Ammon's horn (tissue), 1 donor: ENCODE results near the gene MTCL1.

ENCODE experiments used
- DNase-seq: peaks from one replicate; pipeline ENCODE4 v3.0.0-alpha.2; 2016; ENCODE audit warnings: low spot score

MTCL1 gene

DNA sequence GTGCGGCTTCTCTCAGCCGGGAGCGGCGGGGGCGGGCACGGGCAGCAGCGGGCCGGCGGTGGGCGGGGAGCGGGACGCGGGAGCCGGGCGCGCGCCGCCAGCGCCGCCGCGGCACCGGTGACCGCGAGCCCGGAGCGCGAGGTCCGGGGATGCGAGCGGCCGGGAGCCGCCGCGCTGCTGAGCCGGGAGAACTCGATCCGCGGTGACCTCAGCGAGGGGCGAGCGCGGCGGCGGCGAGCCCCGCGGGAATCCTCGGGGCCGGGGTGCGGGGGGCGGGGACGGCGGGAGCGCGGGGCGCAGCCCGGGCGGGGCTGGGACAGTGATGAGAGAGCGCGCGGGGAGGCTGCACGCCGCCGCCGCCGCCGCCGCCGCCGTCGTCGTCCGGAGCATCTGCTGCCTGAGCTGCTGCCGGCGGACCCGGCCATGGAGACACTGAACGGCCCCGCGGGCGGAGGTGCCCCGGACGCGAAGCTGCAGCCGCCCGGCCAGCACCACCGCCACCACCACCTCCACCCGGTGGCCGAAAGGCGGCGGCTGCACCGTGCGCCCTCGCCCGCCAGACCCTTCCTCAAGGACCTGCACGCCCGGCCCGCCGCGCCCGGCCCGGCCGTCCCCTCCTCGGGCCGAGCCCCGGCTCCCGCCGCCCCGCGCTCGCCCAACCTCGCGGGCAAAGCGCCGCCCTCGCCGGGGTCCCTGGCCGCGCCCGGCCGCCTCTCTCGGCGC is at the start of gene MTCL1:
TSS of gene MTCL1 (plus strand) at position 319 of the 723 bp plus-strand sequence. CDS start at position 424, 105 bp downstream.
- peak; percentile 37 for DNase-seq

- DNase-seq = no peak
These were observed 49.1 kb upstream of the MTCL1 start for GRCh38 chr18:8656232-8656631.

- DNase-seq = peak; percentile 24
These were observed 48.1 kb upstream of the MTCL1 start for GRCh38 chr18:8657050-8657820.

DNA sequence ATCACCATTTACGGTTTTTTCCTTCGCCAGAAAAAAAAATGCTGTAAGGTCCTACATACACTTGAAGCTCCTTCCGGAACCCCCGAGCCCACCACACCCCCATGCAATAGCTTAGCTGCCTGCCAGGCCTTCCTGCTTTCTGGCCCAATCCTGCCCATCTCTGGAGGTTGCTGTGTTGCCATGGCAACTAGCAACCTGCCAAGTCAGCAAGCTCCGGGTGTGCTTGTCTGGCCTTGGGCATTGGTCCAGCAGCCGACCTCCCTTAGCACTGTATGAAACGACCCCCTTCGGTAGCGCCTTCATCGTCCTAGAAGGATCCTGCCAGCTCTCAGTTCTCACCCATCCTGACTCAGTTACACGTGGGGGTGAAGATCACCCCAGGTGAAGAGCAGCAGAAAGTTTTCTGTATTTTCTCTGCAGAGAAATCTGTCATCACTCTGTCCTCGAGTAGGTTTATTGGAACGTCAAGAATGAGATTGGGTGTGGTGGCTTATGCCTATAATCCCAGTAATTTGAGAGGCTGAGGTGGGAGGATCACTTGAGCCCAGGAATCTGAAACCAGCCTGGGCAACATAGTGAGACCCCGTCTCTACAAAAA is 47.4 kb upstream of the MTCL1 start:
- DNase-seq = peak; percentile 17

DNA sequence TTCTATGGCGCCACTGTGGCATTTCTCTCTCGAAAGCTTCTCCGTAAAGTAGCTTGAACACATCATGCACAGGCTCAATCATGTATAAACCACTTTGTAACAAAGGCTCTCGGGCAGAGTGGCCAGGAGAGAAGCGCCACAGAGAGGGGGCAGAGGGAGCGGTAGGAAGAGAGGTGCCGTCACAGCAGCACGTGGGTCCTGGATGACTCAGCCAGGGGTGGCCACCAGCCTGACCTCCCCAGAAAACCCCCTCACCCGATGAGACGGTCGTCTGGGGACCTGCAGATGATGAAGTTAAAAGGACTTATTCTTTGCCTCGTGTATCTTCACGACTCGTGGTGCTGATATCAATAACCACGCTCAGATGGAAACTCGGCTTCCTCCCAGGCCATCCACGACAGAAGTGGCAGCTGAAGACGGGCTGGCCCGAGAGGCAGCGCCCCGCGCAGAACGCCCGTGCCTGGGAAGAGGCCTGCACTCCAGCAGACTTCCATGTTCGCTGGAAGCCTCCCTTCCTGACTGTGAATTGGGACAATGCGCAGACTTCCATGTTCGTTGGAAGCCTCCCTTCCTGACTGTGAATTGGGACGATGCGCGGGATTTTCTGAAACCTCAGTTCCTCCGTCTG is 46.4 kb upstream of the MTCL1 start:
- no peak for DNase-seq

DNA sequence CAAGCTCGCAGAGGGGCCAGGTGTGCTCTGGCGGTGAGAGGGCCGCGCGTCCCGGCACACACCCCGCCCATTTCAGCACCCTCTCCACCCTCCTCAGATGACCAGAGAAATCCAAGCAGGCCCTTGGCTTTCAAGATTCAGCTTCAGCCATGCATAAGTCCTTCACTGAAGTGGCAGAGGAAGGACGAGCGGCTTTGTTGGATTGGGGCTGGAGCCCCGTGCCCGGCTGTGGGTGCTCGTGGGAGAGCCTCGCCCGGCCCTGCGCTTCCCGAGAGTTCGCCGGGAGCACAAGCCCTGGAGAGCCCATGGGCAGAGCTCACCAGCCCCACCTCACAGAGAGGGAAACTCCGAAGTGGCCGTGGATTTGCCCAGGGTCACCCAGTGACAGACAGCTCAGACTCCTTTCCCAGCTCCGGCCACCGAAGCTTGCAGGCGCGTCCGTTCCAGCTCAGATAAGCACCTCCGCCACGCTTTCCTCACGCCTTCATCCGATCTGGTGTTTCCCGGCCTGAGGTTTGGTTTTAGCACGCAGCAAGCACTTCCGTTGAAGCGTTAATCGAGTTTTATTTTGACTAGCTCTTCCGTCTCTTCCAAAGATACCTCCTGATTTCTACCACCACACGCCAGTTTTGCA is 45.6 kb upstream of the MTCL1 start:
- no peak for DNase-seq

DNA sequence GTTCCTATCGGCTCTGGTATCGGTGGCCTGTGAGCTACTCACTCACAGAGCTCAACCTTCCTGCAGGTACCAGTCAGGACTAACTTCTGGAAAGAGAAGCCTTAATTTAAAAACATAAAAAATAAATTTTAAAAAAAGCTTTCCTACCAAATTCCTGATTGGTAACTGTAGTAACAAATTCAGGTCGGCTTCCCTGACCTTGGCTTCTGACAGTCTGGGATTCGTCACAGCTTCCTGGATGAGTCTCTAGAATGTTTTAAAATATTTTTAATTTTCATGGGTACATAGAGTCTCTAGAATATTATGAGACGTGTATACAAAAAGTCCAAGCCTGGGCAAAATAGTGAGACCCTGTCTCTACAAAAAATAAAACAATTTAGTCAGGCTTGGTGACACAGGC is 45.0 kb upstream of the MTCL1 start:
- DNase-seq = no peak

DNA sequence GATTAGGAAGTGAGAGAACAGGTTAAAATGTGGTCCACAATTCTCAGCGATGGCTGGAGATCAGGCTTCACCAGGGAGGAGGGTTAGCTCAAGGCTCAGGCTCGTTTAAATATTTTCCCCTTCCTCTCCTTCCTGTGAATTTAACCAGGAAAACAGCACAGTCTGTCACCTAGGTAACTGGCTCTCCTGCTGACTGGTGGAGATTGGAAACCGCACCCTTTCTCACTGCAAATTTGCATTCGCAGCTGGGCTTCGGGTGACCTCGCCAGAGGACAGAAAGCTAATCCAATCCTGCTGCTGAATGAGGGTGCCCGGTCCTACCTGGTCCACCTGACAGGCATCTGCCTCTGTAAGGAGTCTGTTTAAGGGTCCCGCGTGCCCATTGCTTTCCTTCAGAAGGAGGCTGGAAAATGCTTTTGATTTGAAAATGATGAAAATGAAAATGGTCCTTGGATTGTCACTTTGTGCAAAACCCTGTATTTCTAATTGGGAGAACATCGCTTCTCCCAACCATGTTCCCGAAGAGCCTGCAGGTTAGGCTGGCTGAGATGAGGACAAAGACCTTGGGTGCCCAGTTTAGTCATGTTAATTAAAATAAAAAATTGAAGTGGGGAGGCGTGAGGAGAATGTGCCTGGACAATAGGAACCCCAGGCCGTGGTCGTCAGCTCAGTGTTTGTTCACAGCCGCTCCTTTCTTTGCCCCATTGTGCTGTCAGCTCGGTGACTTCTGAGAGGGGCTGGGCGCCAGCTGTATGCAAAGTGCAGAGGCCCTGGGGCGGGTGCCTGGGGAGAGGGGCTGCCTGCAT is 43.4 kb upstream of the MTCL1 start:
- DNase-seq = no peak

DNA sequence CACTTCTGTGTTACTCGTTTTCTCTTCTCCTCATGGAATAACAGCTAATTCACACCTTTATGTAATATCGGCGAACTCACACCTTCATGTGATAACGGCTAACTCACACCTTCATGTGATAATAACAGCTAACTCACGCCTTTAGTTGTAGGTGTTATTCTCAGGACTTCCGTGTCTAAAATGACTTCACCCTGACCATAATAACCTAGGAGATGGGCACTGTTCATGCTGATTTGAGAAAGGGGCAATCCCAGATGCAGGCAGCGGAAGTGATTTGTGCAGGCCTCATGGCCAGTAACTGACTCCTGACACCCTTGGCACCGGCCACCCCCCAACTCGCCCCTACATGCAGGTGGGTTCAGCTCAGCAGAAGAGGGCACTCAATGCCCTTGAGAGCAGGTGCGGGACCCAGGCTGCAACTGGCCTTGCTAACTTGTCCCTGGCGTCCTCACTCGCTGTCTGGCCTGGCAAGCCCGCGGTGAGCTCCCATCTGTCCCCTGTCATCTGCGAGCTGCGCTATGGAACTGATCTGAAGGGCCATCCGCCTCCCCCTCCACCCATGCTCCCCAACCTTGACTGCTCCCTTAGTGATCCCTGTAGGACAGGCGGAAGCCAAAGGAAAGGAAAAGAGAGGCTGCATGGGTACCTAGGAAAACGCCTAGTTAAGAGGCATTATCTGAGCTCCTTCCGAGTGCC is 42.6 kb upstream of the MTCL1 start:
- no peak for DNase-seq

- no peak for DNase-seq
These were observed 37.5 kb upstream of the MTCL1 start for GRCh38 chr18:8667846-8668245.

DNA sequence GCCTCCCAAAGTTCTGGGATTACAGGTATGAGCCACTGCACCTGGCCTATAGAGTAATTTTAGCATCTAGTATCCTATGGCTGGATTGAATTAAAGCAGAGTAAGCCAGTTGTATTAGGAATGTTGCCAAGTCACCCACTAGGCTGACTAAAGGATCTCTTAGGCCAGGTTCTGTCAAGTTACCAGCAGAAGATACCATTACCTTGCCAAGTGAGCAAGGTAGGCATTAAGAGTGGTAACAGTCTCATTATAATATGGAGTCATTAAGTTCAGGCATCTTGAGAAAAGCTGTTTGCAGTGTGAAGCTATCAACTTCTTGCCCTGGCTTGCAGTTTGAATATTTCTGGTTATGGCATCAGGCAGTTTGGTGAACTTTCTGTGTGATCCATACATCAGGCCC is 37.0 kb upstream of the MTCL1 start:
- DNase-seq = no peak

GRCh38 chr18:8669571-8669970 is 35.8 kb upstream of the MTCL1 start:
- no peak for DNase-seq

GRCh38 chr18:8673256-8674209 is 31.8 kb upstream of the MTCL1 start:
- DNase-seq = no peak

DNA sequence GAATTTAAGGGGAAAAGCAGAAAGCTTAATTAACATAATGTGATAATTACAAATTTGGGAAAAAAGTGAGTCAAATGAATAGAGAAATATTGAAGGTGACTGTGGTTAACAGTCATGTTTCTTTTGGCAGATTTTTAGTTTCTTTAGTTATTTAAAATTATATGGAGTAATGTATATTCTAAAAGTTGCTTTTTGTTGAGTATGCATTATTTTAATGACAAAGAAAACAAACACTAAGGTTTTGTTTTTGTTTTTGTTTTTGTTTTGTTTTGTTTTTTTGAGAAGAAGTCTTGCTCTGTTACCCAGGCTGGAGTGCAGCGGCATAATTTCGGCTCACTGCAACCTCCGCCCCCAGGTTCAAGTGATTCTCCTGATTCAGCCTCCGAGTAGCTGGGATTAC is 30.3 kb upstream of the MTCL1 start:
- DNase-seq = no peak

DNA sequence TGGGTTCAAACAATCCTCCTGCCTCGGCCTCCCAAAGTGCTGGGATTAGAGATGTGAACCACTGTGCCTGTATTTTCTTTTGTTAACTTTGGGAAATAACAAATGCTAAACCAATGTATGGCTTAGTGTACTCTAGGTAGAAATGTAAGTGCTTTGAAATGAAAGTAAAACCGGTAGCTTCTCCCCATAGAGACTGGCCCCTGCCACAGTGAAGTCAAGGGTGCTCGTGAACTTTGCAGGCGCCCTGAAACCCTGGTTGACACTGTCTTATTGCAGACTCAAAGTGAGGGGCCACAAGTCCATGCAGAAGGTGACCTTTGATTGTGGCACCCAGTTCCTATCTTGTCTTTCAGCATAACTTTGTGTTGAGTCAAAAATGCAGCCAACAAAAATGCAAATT is 24.2 kb upstream of the MTCL1 start:
- DNase-seq = no peak

DNA sequence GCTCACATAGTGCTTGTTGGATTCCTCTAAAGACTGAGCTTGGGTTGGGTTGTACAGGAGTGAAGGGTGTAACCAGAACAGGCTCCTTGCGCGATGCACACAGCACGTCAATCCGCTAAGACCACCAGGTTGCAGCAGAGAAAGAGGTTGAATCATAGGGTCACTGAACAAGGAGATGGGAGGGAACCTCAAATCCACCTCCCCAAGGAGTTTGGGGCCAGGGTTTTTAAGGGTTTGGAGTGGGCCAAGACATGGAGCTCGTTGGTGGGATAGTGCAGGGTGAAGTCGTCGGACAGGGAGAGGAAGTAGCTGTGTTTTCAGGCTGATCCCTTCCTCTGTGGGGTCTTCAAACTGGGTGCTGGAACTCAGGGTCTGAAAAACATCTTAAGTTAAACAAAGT is 20.8 kb upstream of the MTCL1 start:
- no peak for DNase-seq

- no peak for DNase-seq
These were observed 20.0 kb upstream of the MTCL1 start for GRCh38 chr18:8685141-8685913.

DNA sequence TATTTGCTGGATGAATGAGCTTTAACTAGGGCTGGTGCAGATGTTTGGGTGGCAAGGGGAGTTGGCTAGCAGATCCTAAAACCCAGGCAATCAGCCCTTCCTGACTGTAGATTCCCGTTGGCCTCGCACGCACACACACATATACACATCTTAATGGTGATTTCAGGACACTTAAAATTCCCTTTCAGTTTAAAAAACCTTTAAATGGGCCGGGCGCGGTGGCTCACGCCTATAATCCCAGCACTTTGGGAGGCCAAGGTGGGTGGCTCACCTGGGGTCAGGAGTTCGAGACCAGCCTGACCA is 19.5 kb upstream of the MTCL1 start:
- DNase-seq = no peak

DNA sequence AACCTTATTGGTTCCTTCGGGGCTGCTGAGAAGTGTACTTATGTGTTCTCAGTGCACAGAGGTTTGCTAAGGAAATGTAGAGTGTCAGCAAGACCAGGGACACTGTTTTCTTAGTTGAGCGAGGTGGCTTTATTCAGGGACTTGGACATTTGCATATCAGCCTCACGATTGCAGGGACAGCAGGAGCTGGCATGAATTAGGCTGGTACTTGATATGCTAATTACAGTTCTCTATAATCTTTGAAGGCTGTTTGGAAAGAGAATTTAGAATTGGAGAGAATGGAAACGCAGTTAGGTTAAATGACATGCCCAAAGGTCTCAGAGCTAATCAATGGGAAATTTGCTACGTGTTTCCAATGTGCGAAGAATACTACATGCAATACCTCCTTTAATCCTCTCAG is 18.7 kb upstream of the MTCL1 start:
- DNase-seq = no peak
